Activated naive CD4-positive, alpha-beta T cell treated with anti-CD3 and anti-CD28 coated beads, Interleukin-2, amount 10 ng/mL, durations not matched to agents 7 days and 5 days (primary cell): ENCODE measurements around the gene ID2.

ENCODE experiments used
- CTCF ChIA-PET: fragments of 350-600 bp; sonication (Branson Sonifier 250); formaldehyde crosslinking; loops from one replicate; lab custom pipeline; 2021; ENCODE audit warnings: antibody characterized with exemption; lab: Charles Lee
- DNase-seq: peaks from one replicate; pipeline ENCODE4 v3.0.0-alpha.2; 2020
- H3K27ac Mint-ChIP-seq: one replicate; pipeline ENCODE4 v1.8.0; 2021; ENCODE audit warnings: mild to moderate bottlenecking, moderate library complexity, mixed read lengths
- H3K27me3 Mint-ChIP-seq: one replicate; pipeline ENCODE4 v1.8.0; 2021; ENCODE audit warnings: mild to moderate bottlenecking, mixed read lengths
- H3K36me3 Mint-ChIP-seq: one replicate; pipeline ENCODE4 v1.8.0; 2021; ENCODE audit warnings: mixed read lengths
- H3K4me1 Mint-ChIP-seq: one replicate; pipeline ENCODE4 v1.8.0; 2021; ENCODE audit warnings: mixed read lengths
- H3K4me3 Mint-ChIP-seq: one replicate; pipeline ENCODE4 v1.8.0; 2021; ENCODE audit warnings: mild to moderate bottlenecking, moderate library complexity, mixed read lengths
- H3K9me3 Mint-ChIP-seq: one replicate; pipeline ENCODE4 v1.8.0; 2021; ENCODE audit warnings: mixed read lengths

Gene ID2

DNA sequence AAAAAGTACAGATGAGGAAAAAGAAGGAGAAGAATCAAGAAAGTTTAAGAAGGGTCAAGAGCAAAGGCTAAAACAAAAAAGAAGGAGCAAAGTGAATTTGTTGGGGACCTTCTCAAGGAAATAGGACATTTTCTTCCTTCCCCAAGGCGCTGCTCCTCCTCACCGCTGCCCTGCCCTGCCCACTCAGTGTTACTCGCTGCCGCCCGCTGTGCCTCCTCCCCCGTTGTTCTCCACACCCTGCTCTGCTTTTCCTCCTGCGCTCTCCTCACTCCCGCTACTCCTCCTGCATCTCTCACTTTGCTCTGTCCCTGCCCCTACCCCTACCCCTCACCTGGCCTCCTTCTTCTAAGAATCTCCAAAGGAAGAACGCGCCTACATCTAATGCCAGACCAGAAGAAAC is 50.7 kb downstream of the ID2 start:
- CTCF ChIA-PET: no interaction called here
- Mint-ChIP-seq H3K27me3 (no peaks in the 10 kb centered on the region), H3K4me1 (no peaks in the 10 kb centered on the region), H3K9me3 (no peaks in the 10 kb centered on the region), H3K36me3 (peaks cover 30% of the 10 kb centered on the region), H3K27ac (peak overlapping the region; percentile 33), H3K4me3 (no peak overlapping the region)
- no peak for DNase-seq
